Stimulated activated naive CD8-positive, alpha-beta T cell treated with anti-CD3 and anti-CD28 coated beads, Interleukin-15, amount 100 ng/mL, for 72 hours (primary cell): ENCODE data around the gene BDH2.

ENCODE experiments used
- ATAC-seq: fragments of 150-1000 bp; cut with Tn5 transposase; 2 replicates; pipeline ENCODE4 v1.10.0; 2021; ENCODE audit warnings: mild to moderate bottlenecking, moderate library complexity
- DNase-seq, 2 donors: peaks; one replicate each; pipeline ENCODE4 v3.0.0; 2021 to 2022
- H3K27ac Mint-ChIP-seq, 2 donors: one replicate each; pipeline ENCODE4 v1.8.0; 2022; ENCODE audit warnings: mild to moderate bottlenecking in 2 of 2, mixed read lengths in 2 of 2, moderate library complexity in 2 of 2
- H3K27me3 Mint-ChIP-seq: one replicate; pipeline ENCODE4 v1.8.0; 2022; ENCODE audit warnings: mixed read lengths
- H3K4me1 Mint-ChIP-seq: one replicate; pipeline ENCODE4 v1.8.0; 2022; ENCODE audit warnings: mild to moderate bottlenecking, mixed read lengths
- H3K4me3 Mint-ChIP-seq, 2 donors: one replicate each; pipeline ENCODE4 v1.8.0; 2022; ENCODE audit warnings: mild to moderate bottlenecking in 2 of 2, mixed read lengths in 2 of 2, moderate library complexity in 1 of 2
- H3K9me3 Mint-ChIP-seq, 2 donors: one replicate each; pipeline ENCODE4 v1.8.0; 2022; ENCODE audit warnings: mixed read lengths in 2 of 2

BDH2 gene

GRCh38 chr4:103099691-103100392, at the start of gene BDH2:
Gene BDH2, minus strand, starts transcription at chr4:103099834. Its CDS starts 3,580 bp downstream, at chr4:103096254.
- DNase-seq: peak; percentile 33 to 41

GRCh38 chr4:103144926-103145325, 45.3 kb upstream of the BDH2 start:
- no peak for DNase-seq
- no peaks in the 10 kb centered on the region for H3K4me1 Mint-ChIP-seq
- ATAC-seq: no peak
- no peak overlapping the region for H3K27ac Mint-ChIP-seq
- H3K27me3 Mint-ChIP-seq: no peaks in the 10 kb centered on the region
- no peak overlapping the region for H3K4me3 Mint-ChIP-seq
- H3K9me3 Mint-ChIP-seq: no peaks in the 10 kb centered on the region

More at GRCh38 chr4:103099691-103100392, at the start of gene BDH2:
- peak within 1 kb of the TSS; percentile 84 to 92 for H3K27ac Mint-ChIP-seq
- no peaks in the 10 kb centered on the region for H3K27me3 Mint-ChIP-seq
- no peaks in the 10 kb centered on the region for H3K9me3 Mint-ChIP-seq
- H3K4me3 Mint-ChIP-seq: peak within 1 kb of the TSS; percentile 85 to 90
- peaks cover 35% of the 10 kb centered on the region for H3K4me1 Mint-ChIP-seq
- ATAC-seq: peak; percentile 92

GRCh38 chr4:103137446-103137827, 37.8 kb upstream of the BDH2 start:
- no peaks in the 10 kb centered on the region for H3K9me3 Mint-ChIP-seq
- H3K4me3 Mint-ChIP-seq: no peak overlapping the region
- DNase-seq (no peak), ATAC-seq (no peak)
- no peak overlapping the region for H3K27ac Mint-ChIP-seq
- no peaks in the 10 kb centered on the region for H3K4me1 Mint-ChIP-seq
- H3K27me3 Mint-ChIP-seq: no peaks in the 10 kb centered on the region

GRCh38 chr4:103136671-103137445, 37.2 kb upstream of the BDH2 start:
- Mint-ChIP-seq H3K4me3 (no peak overlapping the region), H3K9me3 (no peaks in the 10 kb centered on the region), H3K27me3 (no peaks in the 10 kb centered on the region), H3K27ac (no peak overlapping the region), H3K4me1 (no peaks in the 10 kb centered on the region)
- DNase-seq: no peak
- no peak for ATAC-seq

GRCh38 chr4:103129174-103129573, 29.5 kb upstream of the BDH2 start:
- no peak for DNase-seq

GRCh38 chr4:103126126-103126525, 26.5 kb upstream of the BDH2 start:
- no peak overlapping the region for H3K4me3 Mint-ChIP-seq
- no peak overlapping the region for H3K27ac Mint-ChIP-seq
- H3K27me3 Mint-ChIP-seq: no peaks in the 10 kb centered on the region
- DNase-seq: no peak
- peaks cover 17% of the 10 kb centered on the region in 2 donors for H3K9me3 Mint-ChIP-seq
- H3K4me1 Mint-ChIP-seq: no peaks in the 10 kb centered on the region
- ATAC-seq: no peak

More at GRCh38 chr4:103129174-103129573, 29.5 kb upstream of the BDH2 start:
- peaks cover 17% of the 10 kb centered on the region in 2 donors for H3K9me3 Mint-ChIP-seq
- H3K27ac Mint-ChIP-seq: no peak overlapping the region
- ATAC-seq: no peak
- H3K4me1 Mint-ChIP-seq: no peaks in the 10 kb centered on the region
- no peaks in the 10 kb centered on the region for H3K27me3 Mint-ChIP-seq
- H3K4me3 Mint-ChIP-seq: no peak overlapping the region

GRCh38 chr4:103123114-103123513, 23.5 kb upstream of the BDH2 start:
- DNase-seq (no peak), ATAC-seq (no peak)
- H3K27ac Mint-ChIP-seq: no peak overlapping the region
- H3K9me3 Mint-ChIP-seq: peaks cover 9% of the 10 kb centered on the region in 2 donors
- no peaks in the 10 kb centered on the region for H3K27me3 Mint-ChIP-seq
- H3K4me1 Mint-ChIP-seq: no peaks in the 10 kb centered on the region
- no peak overlapping the region for H3K4me3 Mint-ChIP-seq

- no peak for ATAC-seq
- H3K9me3 Mint-ChIP-seq: no peaks in the 10 kb centered on the region
- no peaks in the 10 kb centered on the region for H3K4me1 Mint-ChIP-seq
- DNase-seq: no peak
- no peaks in the 10 kb centered on the region for H3K27me3 Mint-ChIP-seq
- no peak overlapping the region for H3K27ac Mint-ChIP-seq
- H3K4me3 Mint-ChIP-seq: no peak overlapping the region
Measured at GRCh38 chr4:103118166-103118565, 18.5 kb upstream of the BDH2 start.

- H3K9me3 Mint-ChIP-seq: no peaks in the 10 kb centered on the region
- H3K4me3 Mint-ChIP-seq: no peak overlapping the region
- no peak for ATAC-seq
- no peak for DNase-seq
- H3K27ac Mint-ChIP-seq: no peak overlapping the region
- H3K4me1 Mint-ChIP-seq: no peaks in the 10 kb centered on the region
- no peaks in the 10 kb centered on the region for H3K27me3 Mint-ChIP-seq
Measured at GRCh38 chr4:103111598-103111997, 12.0 kb upstream of the BDH2 start.

- Mint-ChIP-seq H3K4me1 (no peaks in the 10 kb centered on the region), H3K27me3 (no peaks in the 10 kb centered on the region), H3K27ac (no peak overlapping the region), H3K4me3 (no peak overlapping the region), H3K9me3 (no peaks in the 10 kb centered on the region)
- ATAC-seq (no peak), DNase-seq (no peak)
Measured at GRCh38 chr4:103108542-103108941, 8.9 kb upstream of the BDH2 start.

- H3K4me3 Mint-ChIP-seq: no peak overlapping the region
- no peaks in the 10 kb centered on the region for H3K9me3 Mint-ChIP-seq
- ATAC-seq: no peak
- H3K27me3 Mint-ChIP-seq: no peaks in the 10 kb centered on the region
- DNase-seq: no peak
- no peak overlapping the region for H3K27ac Mint-ChIP-seq
- no peaks in the 10 kb centered on the region for H3K4me1 Mint-ChIP-seq
Measured at GRCh38 chr4:103105558-103106356, 6.1 kb upstream of the BDH2 start.

GRCh38 chr4:103104886-103105285, 5.3 kb upstream of the BDH2 start:
- DNase-seq (no peak), ATAC-seq (no peak)
- H3K27ac Mint-ChIP-seq: no peak overlapping the region
- no peaks in the 10 kb centered on the region for H3K9me3 Mint-ChIP-seq
- H3K4me3 Mint-ChIP-seq: no peak overlapping the region
- H3K27me3 Mint-ChIP-seq: no peaks in the 10 kb centered on the region
- peaks cover 2% of the 10 kb centered on the region for H3K4me1 Mint-ChIP-seq

GRCh38 chr4:103100691-103101090, 1.1 kb upstream of the BDH2 start:
- no peak for DNase-seq
- Mint-ChIP-seq H3K27ac (no peak overlapping the region), H3K27me3 (no peaks in the 10 kb centered on the region), H3K4me1 (peaks cover 35% of the 10 kb centered on the region), H3K4me3 (no peak overlapping the region), H3K9me3 (no peaks in the 10 kb centered on the region)
- ATAC-seq: no peak

GRCh38 chr4:103098756-103099440, 736 bp downstream of the BDH2 start:
- ATAC-seq (no peak), DNase-seq (no peak)
- Mint-ChIP-seq H3K4me1 (peaks cover 35% of the 10 kb centered on the region), H3K4me3 (peak overlapping the region; percentile 85 to 90), H3K27ac (peak overlapping the region in 1 of 2 donors; percentile 92), H3K27me3 (no peaks in the 10 kb centered on the region), H3K9me3 (no peaks in the 10 kb centered on the region)

GRCh38 chr4:103098341-103098740, 1.3 kb downstream of the BDH2 start:
- Mint-ChIP-seq H3K9me3 (no peaks in the 10 kb centered on the region), H3K4me1 (peaks cover 35% of the 10 kb centered on the region), H3K27ac (no peak overlapping the region), H3K4me3 (peak overlapping the region in 1 of 2 donors; percentile 90), H3K27me3 (no peaks in the 10 kb centered on the region)
- DNase-seq: no peak
- no peak for ATAC-seq
